Stimulated activated CD8-positive, alpha-beta memory T cell treated with anti-CD3 and anti-CD28 coated beads, Interleukin-15, amount 100 ng/mL, for 24 hours (primary cell): Measurements from ENCODE around the gene KLHL4.
"Not testable (repeated sequence)": the region's sequence is repeated elsewhere in the genome, so short reads cannot be mapped to it uniquely, and the experiment has no call there.

Experiments
- DNase-seq: peaks from one replicate; pipeline ENCODE4 v3.0.0-alpha.2; 2020; ENCODE audit warnings: low read depth

Gene KLHL4

DNA sequence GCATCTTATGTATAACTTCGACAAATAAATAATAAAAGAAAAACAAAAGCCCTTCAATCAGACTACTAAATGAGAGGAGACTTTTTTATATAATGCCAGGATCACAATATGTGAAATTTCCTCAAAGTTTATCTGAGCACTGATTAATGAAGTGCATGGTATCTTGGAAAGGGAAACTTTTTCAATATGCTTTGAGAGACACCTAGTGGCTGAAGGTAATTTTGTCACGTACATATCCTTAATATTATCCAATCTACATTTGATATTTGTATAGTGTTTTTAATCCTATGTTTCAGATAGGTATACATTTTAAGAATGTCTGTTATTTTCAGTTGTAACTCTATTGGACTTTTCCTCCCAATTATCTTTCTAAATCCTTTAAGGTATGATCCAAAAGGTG is 146.8 kb downstream of the KLHL4 start:
- no peak for DNase-seq

DNA sequence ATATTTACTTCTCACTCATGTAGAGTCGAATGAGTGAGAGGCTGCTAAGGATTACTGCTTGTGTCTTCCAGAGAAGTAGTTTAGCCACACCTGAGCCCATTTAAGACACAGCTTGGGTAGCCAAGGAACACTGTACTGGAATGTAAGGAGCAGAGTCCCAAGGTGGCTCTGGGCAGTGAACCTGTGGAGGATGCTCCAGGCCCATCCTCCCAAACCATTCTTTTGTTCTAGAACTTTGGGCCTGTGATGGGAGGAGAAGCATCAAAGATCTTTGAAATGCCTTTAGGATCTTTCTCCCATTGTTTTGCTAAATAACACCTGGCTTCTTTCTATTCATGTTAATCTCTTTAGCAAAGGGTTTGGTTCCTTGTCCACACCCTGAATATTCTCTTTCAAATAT is 162.2 kb downstream of the KLHL4 start:
- no peak for DNase-seq

DNA sequence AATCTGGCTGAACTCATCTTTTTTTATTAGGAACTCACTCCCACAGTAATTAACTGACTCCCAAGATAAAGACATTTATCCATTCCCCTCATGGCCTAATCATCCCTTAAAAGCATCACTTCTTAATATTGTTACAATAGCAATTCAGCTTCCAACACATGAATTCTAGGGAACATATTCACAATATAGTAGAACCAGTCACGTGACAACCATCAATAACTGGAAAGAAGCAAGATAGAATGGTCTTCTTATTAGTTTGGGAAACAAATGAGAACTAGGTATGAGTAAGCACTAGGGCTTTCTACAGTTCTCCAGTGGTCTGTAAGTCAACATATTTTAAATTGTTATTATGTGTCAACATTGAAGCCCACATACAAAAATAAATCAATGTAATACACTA is 170.1 kb downstream of the KLHL4 start:
- no peak for DNase-seq

DNA sequence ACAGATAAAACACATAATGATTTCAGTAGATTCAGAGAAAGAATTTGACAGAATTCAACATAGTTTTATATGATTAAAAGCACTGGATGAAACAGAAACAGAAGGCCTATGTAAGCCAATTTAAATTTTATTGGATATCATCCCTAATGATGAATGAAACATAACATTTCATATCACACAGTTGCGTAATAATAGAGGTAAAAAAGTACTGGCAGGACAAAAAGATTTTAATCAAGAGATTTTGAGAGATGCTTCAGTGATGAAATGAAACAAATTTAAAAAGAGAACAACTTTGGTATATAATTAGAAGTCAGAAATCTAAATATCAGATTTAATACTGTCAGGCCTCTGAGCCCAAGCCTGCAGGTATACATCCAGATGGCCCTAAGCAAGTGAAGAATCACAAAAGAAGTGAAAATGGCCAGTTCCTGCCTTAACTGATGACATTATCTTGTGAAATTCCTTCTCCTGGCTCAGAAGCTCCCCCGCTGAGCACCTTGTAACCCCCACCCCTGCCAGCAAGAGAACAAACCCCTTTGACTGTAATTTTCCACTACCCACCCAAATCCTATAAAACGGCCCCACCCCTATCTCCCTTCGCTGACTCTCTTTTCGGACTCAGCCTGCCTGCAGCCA is 170.6 kb downstream of the KLHL4 start:
- DNase-seq = not testable (repeated sequence)

DNA sequence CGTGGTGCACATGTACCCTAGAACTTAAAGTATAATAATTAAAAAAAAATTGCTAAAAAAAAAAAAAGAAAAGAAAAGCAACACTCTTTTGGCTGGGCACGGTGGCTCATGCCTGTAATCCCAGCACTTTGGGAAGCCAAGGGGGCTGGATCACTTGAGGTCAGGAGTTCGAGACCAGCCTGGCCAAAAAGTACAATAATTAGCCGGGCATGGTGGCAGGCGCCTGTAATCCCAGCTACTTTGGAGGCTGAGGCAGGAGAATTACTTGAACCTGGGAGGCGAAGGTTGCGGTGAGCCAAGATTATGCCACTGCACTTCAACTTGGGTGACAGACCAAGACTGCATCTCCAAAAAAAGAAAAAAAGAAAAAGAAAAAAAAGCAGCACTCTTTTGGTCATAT is 171.6 kb downstream of the KLHL4 start:
- DNase-seq = not testable (repeated sequence)

DNA sequence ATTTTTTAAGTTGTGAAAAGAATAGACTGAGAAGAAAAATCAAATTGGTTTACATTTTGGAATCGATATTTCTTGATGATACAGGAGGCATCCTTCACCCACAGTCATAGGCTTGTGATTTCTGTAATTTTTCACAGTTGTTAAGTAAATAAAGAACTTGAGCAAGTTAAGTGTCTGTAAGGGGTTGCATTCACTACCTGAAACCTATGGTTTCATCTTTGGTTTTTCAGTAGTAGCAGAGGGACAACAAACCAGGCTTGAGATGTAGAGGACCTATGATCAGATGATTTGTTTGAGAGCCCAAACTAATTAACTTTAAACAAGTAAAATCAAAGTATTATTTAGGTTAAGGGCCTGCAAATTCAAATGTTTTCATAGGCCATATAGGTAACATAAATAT is 175.6 kb downstream of the KLHL4 start:
- DNase-seq = no peak

DNA sequence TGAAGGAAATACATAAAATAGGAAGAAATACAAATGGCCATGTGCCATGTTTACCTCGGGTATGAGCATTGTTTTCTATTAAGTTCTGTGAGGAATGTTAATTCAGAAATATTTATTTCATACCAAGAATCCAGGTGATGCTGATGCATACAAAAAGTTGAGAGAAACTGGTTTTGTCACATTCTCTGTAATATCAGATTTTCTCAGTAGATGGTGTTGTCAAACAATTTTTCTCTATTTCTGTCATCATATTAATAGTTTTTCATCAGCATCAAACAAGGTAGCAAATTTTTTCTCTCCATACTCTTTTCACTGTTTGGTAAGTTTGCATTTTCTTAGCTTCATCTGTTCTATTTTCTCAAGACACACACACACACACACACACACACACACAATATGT is 179.8 kb downstream of the KLHL4 start:
- no peak for DNase-seq

DNA sequence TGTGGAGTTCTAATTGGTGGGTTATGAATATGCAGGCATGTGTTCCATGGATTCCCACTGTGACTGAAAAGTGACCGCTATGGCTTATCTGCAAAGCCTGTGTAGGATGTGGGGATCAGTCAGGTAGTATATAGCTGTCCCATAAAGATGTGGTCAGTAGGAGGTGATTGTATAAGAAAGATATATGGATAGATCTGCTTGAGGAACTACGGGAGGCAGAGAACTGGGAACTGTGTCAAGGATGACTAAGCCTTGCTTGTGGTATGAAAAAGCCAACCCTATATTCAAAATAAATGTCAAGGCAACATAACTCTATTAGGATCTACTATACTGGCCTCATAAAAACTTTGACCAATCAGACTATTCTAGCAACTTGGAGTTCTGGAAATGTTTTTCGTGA is 185.2 kb downstream of the KLHL4 start:
- DNase-seq = no peak

DNA sequence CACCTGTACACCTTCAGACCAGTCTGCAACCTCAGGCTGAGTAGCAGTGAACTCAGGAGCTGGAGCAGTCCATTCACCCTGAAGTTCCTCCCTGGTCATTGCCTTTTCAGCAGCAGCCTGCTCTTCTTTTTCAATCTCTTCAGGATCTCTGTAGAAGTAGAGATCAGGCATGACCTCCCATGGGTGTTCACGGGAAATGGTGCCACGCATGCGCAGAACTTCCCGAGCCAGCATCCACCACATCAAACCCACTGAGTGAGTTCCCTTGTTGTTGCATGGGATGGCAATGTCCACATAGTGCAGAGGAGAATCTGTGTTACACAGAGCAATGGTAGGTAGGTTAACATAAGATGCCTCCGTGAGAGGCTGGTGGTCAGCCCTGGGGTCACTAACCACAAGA is 185.9 kb downstream of the KLHL4 start:
- DNase-seq = not testable (repeated sequence)

DNA sequence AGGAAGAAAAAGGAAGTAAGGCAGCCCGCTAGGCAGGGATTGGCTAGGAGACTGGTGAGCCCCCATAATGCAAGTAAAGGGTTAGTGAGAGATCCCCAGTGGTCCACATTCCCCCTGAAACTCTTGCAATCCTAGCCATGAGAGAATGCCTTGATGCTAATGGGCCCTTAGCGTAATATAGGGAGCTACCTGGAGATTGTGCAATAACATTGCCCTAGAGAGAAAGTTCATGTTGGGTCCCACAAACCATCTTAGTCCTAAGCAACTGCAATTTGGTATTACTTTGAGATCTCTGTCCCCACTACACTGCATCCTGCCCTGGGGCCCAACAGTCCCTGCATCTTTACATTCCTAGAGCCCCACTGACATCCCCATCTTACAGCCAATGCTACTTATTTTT is 188.5 kb downstream of the KLHL4 start:
- no peak for DNase-seq

DNA sequence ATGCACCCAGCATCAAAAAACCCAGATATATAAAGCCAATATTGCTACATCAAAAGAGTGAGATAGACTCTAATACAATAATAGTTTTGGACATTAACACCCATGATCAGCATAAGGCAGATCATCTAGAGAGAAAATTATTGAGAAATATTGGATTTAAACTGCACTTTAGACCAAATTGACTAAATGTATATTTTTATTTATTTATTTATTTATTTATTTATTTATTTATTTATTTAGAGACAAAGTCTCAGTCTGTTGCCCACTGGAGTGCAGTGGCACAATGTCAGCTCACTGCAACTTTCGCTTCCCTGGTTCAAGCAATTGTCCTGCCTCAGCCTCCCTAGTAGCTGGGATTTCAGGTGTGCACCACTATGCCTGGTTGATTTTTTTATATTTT is 193.0 kb downstream of the KLHL4 start:
- no peak for DNase-seq
